ENCODE results near the gene AZIN2. TPM values are rescaled to one million over a fixed set of nuclear protein-coding genes. Genes with fewer than 3 reads are reported as not detected.
"Not testable (repeated sequence)": the region's sequence is repeated elsewhere in the genome, so short reads cannot be mapped to it uniquely, and the experiment has no call there.

Gene AZIN2
- 6.2 TPM for total RNA-seq

DNA sequence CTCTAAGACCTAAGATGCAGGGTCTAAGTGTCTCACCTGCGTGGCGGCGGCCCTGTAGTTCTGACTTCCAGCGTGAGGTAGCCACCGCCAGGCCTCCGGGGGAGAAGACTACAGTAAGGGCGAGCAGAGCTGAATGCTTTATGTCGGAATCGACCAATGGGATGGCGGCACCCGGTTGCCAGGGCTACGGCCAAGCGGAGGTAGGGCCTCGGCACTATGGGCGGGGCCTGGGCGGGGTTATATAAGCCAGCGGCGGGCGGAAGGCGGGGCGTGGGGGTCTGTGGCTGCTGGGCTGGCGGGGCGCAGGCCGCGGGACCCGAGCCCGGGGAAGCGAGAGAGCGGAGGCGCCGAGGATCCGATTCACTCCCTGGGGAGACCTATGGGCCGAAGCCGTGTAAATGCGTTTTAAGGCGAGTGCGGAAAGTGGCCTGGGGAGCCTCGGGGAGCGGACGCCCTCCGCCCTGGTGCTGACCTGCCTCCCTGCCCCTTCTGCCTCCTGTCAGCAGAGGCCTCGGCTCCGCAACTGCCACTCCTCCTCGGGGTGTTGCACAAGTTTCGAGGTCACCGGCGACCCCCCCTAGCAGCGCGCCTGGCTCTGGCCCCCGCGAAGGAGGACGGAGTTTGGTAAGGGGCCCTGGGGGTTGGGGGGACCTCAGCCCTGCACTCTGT lies at the start of gene AZIN2:
Gene AZIN2 (plus strand): TSS at position 269 of the 669 bp plus-strand sequence. CDS start 1,097 bp downstream, outside the sequence.
- DNase-seq (ENCODE audit: low spot score): peak; percentile 98

- no peak for DNase-seq (ENCODE audit: low spot score)
Measured at GRCh38 chr1:33031506-33031905, 49.4 kb upstream of the AZIN2 start.

- no peak for DNase-seq (ENCODE audit: low spot score)
Measured at GRCh38 chr1:33032126-33032869, 48.7 kb upstream of the AZIN2 start.

DNA sequence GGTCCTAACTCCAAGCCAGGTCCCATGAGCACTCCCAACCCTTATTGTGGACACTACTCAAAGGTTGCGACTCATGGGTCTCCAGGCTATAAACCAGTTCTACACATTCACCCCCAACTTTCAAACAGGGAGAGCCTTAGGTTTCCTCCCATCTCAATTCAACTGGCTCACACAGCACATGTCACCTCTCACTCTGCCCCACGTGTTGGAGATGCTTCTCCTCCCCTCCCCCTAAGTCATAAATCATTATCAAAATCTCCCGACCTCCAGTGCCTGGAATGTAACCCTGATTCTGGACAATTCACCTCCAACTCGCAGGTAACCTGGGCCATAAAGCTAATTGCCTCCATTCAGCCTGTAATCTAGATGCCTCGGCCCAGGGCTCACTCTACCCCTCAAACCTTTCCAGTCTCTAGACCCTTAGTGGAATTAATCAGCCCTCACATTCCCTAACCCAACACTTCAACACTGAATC lies 44.9 kb upstream of the AZIN2 start:
- DNase-seq (ENCODE audit: low spot score): no peak

DNA sequence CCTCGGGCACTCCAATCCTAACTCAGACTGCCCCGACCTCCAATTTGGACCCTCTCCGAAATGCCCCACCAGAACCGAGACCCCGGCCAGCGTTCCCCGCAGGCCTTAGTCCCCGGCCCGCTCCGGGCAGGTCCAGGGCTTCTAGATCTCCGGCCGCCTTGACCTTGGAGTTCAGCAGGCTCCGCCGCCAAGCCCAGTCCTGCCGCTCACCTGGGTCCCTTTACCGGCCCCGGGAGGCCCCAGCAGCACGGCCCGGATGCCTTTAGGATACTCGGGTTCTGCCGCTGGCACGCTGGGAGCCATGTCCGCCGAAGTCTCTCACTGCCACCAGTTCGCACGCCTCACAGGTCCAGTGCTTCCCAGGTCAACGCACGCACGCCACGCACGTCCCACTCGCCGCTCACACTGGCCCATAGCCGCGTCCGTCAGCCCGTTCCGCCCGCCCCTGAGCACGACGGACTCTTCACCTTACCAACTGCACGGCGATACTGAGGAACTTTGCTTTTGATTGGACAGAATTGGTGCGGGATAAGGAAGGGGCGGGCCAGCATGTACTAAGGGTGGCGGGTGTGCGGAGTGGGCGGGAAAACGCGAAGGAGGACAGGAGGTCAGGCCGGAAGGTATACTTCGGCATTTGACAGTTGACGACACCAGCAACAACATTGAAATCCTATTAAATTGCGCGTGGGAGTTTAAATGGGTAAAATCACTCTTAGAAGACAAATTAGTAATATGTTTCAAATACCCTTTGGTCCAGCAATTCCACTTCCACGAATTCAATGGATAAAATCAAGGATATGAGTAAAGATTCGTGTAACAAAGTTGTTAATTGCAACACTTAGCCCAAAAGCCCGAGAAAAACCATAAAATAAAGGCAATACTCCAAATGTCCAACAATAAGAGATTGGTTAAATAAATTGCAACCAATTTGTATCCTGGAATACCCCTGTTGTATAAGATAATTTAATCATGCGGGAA lies 44.1 kb upstream of the AZIN2 start, which contains the start of gene AK2:
Gene AK2 (minus strand): TSS at position 358 of the 978 bp plus-strand sequence. CDS start 55 bp downstream, at position 303.
- DNase-seq (ENCODE audit: low spot score): peak; percentile 97

- no peak for DNase-seq (ENCODE audit: low spot score)
Measured at GRCh38 chr1:33039840-33040239, 41.1 kb upstream of the AZIN2 start.

GRCh38 chr1:33041026-33041425 lies 39.9 kb upstream of the AZIN2 start:
- DNase-seq (ENCODE audit: low spot score): no peak

DNA sequence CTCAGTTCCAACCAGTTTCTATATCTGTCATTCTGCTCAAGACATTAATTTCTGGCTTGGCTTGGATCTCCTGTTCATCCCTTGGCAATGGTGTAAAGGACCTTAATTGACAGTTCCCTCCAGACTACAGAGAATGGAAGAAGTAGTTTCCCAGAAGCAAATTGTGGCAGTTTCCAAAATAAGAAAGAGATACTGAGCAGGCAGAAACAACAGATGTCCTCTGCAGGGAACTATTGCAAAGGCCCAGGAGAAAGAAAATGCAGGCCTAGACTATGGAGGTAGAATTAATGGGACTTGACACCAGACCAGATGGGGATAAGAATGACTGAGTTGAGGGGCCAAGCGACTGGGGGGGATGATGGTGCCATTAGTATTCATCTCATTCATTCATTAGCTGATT lies 38.1 kb upstream of the AZIN2 start:
- DNase-seq (ENCODE audit: low spot score): no peak

- DNase-seq (ENCODE audit: low spot score): no peak
Measured at GRCh38 chr1:33043267-33044092, 37.5 kb upstream of the AZIN2 start.

GRCh38 chr1:33045246-33045645 lies 35.7 kb upstream of the AZIN2 start:
- peak; percentile 74 for DNase-seq (ENCODE audit: low spot score)

GRCh38 chr1:33045814-33046213 lies 35.1 kb upstream of the AZIN2 start:
- DNase-seq (ENCODE audit: low spot score): no peak

DNA sequence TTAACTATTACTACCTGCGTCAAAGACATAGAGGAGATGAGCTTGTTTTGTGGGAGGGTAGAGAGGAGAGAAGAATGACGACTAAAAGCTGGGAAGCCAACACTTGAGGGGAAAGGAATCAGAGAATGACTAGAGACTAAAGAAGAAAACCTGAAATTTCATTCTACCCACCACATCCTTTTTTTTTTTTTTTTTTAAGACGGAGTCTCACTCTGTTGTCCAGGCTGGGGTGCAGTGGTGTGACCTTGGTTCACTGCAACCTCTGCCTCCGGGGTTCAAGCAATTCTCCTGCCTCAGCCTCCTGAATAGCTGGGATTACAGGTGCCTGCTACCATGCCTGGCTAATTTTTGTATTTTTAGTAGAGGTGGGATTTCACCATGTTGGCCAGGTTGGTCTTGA lies 34.7 kb upstream of the AZIN2 start:
- DNase-seq (ENCODE audit: low spot score): not testable (repeated sequence)

- DNase-seq (ENCODE audit: low spot score): no peak
Measured at GRCh38 chr1:33047290-33047689, 33.7 kb upstream of the AZIN2 start.

GRCh38 chr1:33047839-33048305 lies 33.1 kb upstream of the AZIN2 start:
- DNase-seq (ENCODE audit: low spot score): peak; percentile 15

DNA sequence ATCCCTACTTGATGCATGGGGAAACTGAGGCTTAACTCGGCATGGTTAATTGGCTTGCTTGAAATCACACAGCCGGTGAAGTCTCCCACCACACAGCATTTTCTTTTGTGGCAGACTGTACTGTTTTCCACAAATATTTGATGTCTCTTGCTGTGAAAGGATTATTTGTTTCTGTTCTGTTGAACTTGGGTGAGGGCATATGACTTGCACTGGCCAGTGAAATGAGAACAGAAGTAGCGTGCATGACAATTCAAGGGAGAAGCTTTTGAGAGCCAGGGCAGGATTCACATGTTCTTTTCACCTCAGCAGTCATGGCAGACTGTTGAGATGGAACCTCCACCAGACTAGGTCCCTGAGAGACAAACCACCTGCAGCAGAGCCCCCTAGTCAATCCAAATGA lies 32.5 kb upstream of the AZIN2 start:
- no peak for DNase-seq (ENCODE audit: low spot score)

GRCh38 chr1:33049371-33049770 lies 31.6 kb upstream of the AZIN2 start:
- no peak for DNase-seq (ENCODE audit: low spot score)

GRCh38 chr1:33050221-33051076 lies 30.5 kb upstream of the AZIN2 start:
- DNase-seq (ENCODE audit: low spot score): no peak

GRCh38 chr1:33055210-33056008 lies 25.5 kb upstream of the AZIN2 start:
- peak; percentile 74 for DNase-seq (ENCODE audit: low spot score)

DNA sequence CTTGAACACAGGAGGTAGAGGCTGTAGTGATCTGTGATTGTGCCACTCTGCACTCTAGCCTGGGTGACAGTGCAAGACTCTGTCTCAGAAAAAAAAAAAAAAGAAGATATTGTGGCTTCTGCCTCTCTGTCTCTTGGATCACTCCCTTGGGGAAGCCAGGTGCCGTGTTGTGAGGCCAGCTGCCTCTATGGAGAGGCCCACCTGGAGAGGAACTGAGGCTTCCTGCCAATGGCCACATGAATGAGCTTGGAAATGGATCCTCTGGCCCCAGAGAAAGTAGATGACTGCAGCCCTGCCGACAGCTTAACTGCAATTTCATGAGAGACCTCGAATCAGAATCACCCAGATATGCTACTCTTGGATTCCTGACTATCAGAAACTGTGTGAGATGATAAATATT lies 24.5 kb upstream of the AZIN2 start:
- no peak for DNase-seq (ENCODE audit: low spot score)

Measured in mucosa of gallbladder (tissue), 1 donor.